H54 (cell line): Measurements from ENCODE around the gene HSFX4.

Experiments used
- DNase-seq: peaks from one replicate; pipeline ENCODE4 v3.0.0; 2011; ENCODE audit warnings: low spot score, mixed read lengths; ENCODE audit not compliant: insufficient read length
- FAIRE-seq: peaks from 3 replicates; lab custom pipeline; 2011; peaks lifted over from hg19 to GRCh38; lab: Jason Lieb, UNC
- POLR2A ChIP-seq: IDR thresholded peaks from 2 replicates; pipeline ENCODE4 v1.6.1; 2011; ENCODE audit warnings: low read depth, mild to moderate bottlenecking, low read length

Gene HSFX4

DNA sequence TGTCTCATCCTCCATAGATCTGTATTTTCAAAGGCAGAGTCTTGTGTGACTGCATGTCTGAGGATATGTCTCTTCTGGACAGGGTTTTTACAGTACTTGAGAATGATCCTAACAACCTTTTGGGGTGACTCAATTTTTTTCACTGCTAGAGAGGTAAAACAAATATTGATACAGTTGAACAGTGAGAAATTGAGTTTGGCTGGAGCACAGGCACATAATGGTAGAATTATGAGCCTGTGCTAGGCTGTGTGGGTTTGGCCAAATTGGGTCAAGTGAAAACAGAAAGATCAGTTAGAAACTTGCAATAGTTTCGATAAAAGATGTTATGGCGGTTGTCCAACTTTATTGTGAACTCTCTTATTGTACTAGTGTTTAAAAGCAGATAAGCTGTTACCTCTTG is 32.2 kb downstream of the HSFX4 start:
- no peak for DNase-seq
- no peak for FAIRE-seq
- no peak for TF ChIP-seq POLR2A

DNA sequence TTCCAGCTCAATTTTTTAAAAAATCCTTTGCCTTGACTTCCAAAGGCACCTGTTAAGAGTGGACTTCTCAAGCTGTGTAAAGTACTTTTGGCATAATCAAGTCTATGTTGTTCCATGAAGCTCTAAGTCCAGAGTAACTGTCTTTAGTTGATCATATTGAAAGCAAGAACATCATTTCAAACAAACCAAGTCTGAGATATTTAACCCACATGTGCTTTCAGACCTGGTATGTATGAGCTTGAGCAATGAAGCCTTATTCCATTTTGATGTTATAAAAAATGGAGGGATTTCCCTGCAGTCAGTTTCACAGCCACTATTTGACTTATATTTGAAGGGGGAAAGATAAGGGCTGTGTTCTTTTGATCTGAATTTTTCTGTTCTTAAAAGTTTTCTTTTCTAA is 32.6 kb downstream of the HSFX4 start:
- TF ChIP-seq POLR2A, result no peak
- no peak for FAIRE-seq
- no peak for DNase-seq

DNA sequence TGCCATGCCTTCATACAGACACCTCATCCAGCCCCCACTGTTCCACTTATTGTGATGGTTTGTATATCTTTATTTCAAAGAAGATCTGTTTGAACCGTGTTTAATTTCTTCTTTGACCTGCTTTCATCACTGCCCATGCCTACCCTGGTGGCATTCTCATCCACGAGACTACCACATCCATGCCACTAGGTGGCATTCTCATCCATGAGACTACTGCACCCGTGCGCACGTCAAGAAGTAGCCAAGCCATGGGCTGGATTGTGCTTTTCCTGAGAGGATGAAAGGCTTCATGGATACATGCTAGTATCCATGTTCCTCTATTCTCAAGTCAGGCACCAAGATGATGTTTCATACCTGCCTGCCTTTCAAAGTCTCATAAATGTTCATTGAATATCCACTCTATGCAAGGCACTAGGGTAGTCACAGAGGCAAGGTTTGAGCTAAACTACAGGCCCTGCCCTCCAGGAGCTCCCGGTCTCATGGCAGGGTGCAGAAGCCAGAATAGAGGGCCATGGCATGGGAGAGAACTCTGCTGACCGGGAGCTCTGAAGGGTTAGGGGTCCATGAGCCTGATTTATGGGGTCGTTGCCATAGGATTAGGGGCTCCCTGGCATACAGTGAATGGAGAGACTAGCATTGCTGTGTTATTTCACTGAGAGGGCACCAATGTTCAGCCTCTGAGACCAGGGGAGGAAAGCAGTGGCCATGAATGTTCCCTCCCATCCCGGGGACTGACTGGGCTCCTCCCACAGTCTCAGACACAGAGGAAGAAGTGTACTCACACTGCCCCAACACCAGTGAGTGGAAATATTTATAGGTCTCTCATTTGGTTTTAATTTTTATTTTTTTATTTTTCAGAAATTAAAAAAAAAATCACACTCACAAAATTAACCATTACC is 33.7 kb downstream of the HSFX4 start:
- TF ChIP-seq POLR2A, result no peak
- FAIRE-seq, result peak; percentile 96
- DNase-seq, result peak; percentile 10

DNA sequence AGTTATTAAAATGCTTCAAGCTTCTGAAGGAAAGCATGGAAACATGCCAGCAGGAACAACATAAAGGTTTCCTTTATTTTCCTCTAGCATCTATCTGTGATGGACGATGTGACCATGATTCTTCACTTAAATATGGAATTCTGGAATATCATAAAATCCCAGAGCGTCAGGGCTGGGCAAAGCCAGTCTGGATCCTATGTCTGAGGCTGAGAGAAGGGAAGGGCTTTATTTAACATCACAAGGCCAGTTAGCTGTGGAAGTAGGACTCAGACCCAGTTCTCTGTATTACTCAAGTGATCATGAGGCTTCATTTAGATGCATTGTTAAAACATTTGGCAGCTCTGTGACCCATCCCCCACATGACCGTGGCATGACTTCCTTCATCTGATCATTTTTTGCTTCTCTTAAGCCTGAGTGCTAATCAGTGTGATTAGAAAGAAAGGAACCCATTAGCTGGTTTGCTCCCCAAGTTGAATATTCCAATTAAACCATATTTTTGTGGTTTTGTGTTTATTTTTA is 49.8 kb downstream of the HSFX4 start:
- no peak for TF ChIP-seq POLR2A
- FAIRE-seq, result no peak
- DNase-seq, result no peak
